NCI-H510A (cell line): ENCODE data around the gene LDLRAD4.

Experiments
- DNase-seq: peaks from one replicate; lab custom pipeline; 2025; lab: John Stamatoyannopoulos, UW

Gene LDLRAD4

DNA sequence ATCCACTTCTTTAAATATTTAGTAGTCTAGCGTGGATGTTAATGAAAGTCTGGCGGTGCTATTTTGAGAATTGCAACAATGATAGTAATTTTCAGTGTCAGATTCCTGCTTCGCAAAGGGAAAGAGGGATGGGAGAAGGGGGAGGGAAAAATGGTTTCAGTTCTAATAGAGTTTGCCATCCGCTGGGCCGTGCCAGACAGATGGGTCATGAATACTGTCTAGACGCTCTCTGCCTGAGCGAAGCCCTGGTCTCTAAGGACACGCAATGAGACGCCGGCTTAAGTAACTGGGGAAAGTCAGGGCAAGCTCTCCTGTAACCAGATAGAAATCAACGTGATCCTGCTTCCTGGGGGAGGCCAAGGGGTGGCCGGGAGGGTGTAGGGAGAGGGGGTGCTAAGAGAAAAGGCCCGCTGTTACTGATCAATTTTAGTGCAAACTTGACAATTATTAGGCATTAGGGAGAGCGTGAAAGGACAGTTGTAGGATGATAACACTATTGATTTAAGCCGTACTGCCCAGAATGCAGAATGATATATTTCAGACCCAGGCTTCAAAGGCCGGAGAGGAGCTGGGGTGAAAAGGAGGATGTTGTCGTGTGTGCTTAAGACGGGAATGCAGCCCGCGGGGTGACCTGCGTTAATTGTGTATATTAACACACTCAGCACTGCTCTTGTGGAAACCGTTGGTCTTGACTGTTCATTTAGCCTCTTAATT is 229.2 kb downstream of the LDLRAD4 start:
- DNase-seq: no peak

DNA sequence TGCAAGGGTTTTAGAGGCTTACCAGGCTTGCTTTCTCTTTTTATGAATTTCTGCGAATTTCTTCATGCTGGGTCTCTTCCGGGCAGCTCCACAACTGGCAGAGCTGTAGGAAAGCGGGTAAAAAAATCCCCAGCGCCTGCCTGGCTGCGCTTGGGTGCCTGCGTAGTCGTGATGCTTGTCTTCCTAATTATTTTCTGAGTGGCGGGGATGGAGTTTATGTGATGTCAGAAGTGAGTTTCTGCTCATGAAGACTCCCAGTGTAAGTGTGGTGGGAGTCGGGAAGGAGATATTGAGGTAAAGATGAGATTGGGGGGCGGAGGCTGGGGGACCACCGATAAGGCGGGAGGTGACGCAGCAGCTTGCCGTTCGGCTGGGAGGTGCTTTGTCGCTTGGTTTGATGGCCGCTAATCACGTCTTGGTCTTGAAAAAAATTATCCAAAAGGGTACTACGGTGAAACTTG is 229.8 kb downstream of the LDLRAD4 start:
- no peak for DNase-seq

DNA sequence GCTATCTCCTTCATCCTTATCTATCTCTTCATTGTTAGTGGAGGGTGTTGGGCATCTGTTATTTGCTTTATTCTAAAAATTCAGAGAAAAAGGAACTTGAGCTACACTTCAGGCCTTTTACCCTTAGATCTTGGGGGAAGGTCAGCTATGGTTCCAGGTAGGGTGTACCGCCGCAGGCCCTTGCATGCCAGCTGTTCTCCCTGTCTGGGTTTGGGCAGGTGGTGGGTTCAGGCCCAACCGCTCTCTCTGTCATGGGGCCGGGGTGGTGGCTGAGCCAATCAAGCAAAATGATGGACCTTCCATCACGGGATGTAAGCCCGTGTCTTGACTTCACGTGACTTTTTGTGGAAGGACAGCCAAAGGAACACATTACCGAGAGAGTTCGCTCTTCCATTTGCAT is 231.1 kb downstream of the LDLRAD4 start:
- no peak for DNase-seq

DNA sequence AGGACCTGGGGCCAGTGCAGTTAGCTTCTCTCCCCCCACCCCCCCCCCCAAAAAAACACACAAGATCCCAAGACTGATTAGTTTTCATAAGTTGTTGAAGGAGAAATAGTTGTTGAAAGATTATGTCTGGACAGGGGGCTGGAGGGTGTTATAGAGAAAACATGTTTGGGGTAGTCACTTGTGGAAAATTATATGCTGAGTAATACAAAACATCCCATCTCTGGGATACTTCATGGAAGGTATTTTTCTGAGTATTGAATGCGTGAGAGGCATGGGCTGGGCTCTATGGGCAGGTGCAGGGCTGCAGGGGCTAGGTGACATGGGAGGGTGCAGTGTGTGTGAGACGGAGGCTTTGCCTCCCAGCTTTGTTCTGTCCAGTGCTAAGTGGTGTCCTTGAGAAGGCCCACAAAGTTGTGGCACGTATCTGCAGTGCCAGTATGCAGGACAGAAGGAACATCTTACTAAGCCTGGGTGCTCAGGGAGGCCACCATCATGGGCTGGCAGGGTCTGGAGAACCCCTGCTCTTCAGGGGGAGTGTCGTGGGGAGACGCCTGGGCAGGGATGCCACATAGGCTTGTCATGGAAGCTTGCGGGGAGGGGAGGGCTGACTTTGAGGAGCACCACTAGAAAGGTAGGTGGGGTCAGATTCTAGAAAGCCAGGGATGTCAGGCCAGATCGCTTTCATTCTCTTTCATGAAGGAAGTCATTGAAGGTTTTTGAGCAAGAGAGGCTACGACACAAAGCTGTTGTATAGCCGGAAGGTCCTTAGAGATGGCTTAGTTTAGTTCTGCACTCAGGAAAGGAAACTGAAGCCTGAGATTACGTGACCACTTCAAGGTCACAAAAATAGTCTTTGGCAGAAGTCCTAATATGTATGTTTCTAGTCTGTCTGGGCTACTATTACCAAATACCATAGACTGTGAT is 232.0 kb downstream of the LDLRAD4 start:
- DNase-seq: no peak

DNA sequence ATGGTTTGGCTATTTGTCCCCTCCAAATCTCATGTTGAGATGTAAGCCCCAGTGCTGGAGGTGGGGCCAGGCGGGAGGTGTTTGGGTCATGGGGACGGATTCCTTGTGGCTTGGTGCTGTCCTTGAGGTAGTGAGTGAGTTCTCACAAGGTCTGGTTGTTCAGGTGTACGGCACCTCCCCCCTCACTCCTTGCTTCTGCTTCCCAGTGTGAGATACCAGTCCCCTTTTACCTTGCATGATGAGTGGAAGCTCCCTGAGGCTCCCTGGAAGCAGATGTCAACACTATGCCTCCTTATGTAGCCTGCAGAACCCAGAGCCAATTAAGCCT is 232.6 kb downstream of the LDLRAD4 start:
- DNase-seq: no peak

DNA sequence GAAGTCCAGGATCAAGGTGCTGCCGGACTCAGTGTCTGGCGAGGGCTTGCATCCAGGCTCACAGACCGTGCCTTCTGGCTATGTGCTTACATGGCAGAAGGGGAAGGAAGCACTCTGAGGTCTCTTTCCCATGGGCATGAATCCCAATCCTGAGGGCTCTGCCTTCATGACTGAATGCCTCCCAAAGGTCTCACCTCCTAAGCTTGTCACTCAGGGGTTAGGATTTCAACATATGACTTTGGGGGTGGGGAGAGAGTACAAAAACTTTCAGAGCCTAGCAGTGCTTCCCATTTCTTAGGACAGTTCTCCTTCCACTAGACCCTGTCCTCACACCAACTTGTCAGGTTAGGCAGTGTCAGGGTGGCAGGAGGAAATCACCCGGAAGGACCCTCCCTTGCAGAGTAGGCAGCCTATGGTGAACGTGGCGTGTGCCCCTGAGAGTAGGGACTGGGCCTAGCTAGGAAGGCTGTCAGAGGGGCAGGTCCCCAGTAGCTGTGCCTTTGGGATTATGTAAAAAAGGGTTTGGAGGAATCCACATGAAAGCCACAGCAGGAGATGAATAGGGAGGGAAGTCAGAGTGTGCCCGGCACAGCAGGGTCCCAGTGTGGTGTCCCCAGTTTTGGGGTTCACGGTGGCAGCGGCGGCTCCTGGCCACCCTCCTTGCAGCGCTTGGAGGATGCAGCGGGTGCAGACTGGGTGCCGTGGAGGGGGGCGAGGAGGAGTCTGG is 233.3 kb downstream of the LDLRAD4 start:
- no peak for DNase-seq

DNA sequence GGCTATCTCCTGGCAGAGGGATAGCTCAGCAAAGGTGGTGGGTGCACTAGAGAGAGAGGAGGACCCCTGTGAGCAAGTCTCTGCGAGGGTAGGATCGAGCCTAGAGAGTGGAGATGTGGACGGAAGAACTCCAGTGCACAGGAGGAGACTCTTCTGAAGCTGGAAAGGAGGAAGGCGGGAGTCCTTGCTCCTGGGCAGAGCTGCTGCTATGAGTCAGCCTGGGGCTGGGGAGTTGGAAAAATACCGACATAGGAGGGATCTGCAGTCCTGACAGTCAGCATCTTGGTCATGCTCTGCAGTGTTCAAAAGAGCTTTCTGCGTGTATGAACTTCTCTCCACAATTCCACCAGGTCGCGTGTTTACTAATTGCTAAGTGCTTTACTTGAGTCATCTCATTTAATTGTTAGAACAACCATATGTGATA is 233.8 kb downstream of the LDLRAD4 start:
- DNase-seq: no peak

DNA sequence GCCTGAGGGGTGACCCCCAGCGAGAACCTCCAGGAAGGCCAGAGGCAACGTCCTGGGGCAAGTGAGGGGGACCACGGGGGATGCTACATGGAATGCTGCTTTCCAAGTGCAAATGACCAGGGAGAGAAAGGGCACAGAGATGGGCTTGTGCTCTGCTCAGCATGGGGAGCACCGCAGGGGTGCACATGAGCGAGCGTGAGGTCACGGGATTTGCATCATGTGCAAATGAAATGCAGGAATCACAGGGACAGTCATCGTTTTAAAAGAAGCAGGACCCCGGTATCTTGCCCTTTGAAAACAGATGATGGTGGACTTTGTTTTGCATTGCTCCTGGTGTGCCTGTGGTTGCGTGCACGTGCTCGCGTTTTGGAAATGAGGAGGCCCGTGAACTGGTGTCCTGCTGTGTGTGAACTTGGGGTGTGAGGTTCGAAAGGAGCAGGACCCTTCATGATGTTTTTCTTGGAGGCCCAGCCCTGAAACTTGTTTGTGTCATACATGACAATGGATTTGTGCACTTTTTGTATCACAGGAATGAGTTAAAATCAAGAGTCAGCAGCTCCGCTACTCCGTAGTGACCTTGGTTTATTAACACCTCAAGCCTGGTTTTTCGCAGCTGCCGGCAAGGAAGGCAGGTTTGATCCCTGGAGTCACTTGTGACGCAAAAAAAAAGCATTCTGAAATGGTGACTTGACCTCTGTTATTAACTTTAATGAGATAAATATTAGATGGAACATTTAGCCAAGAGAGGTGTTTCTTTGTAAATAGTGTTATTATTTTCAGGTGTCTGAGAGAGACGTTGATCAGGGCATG is 234.5 kb downstream of the LDLRAD4 start:
- DNase-seq: no peak

DNA sequence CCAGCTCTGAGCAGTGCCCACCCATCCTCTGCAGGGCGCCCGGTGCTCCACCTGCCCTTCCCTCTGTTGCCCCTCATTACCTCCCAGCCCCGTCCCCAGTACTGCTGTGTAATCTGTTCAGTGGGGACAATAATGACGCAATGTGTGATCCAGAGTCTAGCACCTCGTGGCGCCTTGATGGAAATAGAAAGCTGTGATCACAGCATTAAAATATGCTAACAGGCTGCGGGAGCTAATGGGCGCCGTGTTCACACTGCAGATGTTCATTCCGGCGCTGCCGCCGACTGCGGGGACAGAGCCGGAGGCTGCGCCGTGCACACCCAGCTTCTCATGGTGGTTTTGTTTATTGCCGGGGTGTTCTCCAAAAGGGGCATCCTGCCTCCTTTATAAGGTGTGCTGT is 235.2 kb downstream of the LDLRAD4 start:
- DNase-seq: no peak

DNA sequence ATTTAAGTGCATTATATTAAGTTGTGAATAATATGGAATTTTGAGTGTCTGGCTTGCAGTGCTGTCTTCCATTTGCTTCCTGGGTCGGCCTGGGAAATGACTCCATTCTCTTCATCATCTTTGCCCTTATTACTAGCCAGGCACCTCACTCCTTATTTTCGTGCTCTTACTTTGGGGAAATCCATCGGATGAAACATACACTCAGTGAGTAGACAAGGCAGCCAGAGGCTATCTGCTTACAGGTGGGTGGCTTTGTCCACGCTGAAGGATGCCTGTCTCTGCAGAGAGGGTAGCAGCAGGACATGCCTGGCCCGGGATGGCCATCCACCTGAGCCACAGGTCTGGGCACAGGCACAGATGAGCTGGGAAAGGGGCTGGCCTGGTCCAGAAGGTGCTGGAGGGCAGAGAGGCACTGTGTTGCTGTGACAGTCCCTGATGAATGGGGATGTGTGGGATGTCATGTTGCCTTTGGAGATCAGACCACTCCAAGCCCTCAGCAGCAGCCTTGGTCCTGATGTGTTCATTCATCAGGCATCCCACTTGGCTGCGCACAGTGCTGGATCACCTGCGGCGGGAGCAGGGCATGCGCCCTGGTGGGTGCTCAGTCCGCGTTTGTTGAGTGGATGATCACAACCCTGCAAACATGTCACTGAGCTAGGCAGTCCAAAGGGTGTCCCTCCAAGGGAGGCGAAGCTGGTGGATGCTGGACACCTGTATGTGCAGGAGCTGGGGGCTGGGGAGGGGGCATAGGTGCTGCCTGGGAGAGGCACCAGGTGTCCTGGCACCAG is 236.0 kb downstream of the LDLRAD4 start:
- DNase-seq: no peak

DNA sequence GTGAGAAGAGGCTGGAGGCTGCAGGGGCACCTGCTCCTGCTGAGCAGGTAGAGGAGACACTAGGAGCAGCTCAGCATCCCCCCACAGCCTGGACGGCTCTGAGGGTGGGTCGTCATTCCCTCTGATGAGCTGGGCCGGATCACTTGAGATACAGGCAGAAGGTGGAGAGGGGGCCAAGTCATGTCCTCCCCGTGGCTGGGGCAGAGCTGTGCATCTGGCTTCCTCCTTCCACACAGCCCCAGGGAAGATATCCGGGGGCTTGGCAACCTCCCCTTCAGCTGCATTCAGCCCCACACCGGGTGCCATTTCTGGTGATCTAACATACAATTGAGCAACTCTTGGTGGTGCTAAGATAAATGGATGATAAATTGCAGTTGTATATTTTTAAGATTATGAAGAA is 236.9 kb downstream of the LDLRAD4 start:
- DNase-seq: no peak

DNA sequence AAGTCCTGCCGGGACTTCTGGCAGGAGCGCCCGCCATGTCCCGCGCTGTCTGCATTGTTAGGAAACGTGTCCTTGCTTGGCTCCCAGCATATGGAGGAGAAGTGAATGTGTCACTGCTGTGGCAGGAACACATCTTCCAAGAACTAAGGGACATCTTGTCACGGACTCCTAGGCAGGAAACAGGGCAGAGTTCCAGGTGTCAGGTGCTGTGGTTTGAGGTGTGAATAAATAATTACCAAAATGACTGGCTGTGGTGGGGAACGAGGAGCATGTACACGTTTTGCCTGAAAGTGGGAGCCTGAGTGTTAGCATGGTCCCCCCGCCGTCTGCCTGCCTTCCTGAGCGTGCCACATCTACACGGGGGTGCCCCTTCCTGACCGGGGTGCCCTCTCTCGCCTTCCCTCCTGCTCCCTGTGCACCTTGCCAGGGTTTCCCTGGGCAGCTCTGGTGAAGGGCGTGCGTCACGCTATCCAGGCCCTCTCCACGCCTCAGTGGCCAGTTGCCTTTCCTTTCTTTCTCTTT is 237.5 kb downstream of the LDLRAD4 start:
- no peak for DNase-seq

DNA sequence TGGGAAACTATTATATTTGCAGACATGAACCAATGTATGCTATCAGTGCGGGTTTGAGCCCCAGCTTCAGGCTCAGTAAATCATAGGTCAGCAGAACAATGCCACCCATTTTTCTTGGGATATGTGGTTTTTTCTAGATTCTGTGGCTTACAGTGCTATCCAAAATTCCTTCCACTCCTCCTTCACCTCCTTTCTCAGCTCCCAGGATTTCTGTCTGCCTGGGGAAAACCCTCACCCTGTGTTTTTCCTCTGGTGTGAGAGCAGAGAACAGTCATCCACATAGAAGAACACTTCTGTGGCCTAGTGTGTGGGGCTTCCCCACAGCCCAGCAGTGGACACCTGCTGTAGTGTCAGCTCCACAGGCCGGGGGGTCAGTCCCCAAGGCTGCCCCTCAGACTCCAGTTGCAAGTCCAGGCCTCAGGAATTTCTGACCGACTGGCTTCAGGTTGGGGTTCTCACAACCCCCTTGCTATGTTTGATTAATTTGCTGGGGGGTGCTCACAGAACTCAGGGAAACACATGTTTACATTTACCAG is 238.2 kb downstream of the LDLRAD4 start:
- DNase-seq: no peak

DNA sequence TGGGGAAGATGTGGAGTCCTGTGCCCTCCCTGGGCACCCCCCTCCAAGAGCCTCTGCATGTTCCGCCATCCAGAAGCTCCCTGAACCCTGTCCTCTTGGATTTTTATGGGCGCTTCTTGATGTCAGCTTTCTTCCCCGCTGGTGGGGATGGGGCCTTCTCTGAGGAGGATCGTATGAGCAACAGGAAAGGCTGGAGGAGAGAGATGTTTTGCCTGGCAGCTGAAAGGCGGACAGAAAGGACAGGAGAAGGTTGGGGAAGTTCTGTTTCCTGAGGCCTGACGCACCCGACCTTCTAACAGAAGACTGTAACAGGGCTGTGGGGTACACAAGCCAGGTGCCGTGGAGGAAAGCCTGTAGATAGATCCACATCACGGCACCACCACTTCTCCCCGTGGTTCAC is 238.8 kb downstream of the LDLRAD4 start:
- DNase-seq: no peak

DNA sequence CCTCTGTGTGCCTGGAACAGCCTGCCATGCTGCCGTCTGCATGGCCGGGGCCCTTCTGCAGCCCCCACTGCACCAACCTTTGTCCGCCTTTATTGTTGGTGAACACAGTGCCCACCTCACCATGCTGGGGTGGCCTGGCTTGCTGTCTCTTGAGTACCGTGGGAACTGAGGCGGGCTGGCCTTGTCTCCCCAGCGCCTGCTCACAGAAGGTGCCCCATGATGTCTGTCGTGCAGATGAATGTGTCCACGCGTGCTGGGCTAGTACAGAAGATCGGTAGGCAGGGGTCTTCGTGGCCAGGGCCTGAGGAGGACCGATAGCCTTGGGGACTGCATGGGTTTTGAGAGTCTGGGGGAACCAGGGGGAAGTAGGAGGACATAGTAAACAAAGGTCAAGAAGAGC is 242.4 kb downstream of the LDLRAD4 start:
- no peak for DNase-seq

DNA sequence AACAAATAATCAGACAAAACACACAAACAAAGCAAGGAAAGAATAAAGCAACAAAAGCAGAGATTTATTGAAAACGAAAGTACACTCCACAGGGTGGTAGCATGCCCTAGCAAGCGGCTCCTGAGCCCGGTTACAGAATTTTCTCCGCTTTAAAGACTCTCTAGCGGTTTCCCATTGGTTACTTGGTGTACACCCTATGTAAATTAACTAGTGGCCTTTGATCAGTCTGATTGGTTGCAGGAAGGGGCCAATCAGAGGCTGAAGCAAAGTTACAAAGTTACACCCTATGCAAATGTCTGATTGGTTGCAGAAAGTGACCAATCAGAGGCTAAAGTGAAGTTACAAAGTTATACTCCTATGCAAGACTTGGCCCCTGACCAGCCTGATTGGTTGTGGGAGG is 242.9 kb downstream of the LDLRAD4 start:
- no peak for DNase-seq

DNA sequence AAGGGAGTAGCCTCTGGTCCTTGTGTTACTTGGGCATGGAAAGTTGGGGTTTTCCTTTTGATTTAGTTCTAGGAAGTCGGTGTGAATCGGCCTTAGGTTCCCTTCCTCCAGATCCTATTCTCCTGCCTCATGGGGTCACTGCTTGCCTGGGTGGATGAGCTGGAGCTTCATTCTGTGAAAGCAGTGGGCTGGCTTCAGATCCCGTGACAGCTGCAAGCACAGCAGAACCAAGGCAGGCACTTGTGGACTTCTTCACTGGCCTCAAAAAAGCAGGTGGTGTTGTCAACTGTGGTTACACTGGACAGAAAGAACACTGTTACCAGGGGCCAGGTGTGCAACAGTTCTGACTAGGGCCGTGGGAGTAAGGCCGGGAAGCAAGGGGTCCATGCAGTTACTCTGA is 243.4 kb downstream of the LDLRAD4 start:
- DNase-seq: no peak

DNA sequence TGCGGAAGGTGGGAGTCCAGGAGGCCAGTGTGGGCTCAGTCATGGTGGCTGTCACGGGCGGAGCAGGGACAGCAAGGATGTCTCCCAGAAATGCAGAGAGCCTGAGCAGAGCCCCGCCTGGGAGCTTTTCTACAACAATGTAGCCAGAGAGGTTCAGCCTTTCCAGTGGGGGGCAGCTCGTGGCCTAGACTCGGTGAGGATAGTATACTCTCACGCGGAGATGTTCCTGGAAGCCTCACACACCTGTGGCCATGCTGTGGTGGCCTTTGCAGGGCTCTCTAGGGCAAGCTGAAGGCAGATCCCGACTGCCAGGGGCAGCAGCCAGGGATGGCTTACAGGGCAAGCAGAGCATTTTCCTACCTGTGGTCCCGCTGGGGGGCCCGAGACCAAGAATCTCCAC is 244.1 kb downstream of the LDLRAD4 start:
- DNase-seq: no peak

DNA sequence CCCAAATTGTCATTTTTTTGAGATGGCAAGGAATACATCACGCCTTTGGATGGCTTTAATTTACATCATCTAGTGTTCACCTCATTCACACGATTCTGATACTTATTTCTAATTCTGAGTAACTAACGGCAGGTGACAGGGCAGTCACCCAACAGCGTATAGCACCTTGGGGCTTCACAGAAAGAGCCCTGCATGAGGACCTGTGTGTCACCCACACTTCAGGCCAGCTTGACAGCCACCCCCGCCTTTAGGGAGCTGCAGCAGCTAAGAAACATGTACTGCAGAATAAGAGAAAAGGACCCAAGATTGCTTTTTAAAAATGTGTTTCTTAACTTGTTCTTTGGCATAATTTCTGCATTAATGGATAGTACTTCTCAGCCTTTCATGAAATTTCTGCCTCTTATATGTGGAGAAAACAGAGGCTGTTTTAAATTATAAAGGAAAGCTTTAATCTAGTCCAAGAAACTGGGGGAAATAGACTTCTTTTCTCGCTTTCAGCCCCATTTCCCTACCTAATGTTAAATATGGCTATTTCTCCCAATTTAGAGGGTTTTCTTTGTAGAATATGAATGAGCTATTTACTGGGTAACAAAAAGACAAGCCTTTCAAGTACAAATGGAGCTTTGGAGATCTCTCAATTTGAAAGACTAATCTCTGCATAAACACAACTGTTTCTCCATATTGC is 245.1 kb downstream of the LDLRAD4 start:
- no peak for DNase-seq
